ENCODE measurements around the gene PPP2R5C.
"Not testable (repeated sequence)": the region's sequence is repeated elsewhere in the genome, so short reads cannot be mapped to it uniquely, and the experiment has no call there.

PPP2R5C gene

DNA sequence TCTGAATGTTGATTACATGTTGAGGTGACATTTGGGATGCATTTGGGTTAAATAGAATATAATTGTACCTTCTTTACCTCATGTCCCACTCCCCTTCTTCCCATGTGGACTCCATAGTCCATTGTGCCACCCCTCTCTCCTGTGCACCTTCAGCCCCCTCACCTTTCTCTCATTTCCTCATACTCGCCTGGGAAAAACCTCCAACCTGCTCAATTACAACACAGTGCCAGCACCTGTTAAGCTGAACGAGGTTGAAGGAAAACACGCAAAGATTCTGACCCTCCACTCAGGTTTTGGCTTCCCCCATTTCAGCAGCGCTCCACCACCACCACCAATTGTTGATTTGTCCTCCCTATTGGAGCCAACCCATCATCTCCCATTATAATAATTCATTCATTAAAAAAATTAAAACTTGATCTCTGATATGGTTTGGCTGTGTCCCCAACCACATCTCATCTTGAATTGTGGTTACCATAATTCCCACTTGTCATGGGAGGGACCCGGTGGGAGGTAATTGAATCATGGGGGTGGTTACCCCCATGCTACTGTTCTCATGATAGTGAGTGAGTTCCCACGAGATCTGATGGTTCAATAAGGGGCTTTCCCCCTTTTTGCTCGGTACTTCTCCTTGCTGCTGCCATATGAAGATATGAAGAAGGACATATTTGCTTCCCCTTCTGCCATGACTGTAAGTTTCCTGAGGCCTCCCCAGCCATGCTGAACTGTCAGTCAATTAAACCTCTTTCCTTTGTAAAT, 33.7 kb upstream of the PPP2R5C start:
- no peak for DNase-seq

DNA sequence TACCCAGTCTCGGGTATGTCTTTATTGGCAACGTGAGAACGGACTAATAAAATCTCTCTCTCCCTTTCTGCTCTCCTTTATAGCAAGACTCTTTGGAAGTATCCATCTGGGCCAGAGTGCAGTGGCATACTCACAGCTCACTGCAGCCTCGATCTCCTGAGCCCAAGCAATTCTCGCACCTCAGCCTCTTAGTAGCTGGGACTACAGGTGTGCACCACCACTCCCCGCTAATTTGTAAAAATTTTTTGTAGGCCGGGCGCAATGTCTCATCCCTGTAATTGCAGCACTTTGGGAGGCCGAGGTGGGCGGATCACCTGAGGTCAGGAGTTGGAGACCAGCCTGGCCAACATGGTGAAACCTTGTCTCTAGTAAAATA, 33.2 kb upstream of the PPP2R5C start:
- no peak for DNase-seq

DNA sequence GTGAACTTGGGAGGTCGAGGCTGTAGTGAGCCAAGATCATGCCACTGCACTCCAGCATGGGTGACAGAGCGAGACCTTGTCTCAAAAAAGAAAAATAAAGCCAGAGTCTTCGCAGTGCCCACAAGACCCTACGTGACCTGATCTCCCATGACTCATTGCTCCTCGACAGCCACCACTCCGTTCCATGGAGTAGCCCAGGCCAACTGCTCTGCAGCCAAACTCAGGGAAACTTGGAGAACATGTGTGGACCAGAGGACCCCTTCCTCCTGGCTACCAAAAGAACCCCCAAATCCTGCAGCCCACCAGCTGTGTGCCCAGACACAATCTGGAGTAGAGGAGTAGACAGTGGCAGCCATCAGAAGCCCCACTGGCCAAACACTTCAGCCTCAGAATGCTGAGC, 32.1 kb upstream of the PPP2R5C start:
- DNase-seq = no peak

DNA sequence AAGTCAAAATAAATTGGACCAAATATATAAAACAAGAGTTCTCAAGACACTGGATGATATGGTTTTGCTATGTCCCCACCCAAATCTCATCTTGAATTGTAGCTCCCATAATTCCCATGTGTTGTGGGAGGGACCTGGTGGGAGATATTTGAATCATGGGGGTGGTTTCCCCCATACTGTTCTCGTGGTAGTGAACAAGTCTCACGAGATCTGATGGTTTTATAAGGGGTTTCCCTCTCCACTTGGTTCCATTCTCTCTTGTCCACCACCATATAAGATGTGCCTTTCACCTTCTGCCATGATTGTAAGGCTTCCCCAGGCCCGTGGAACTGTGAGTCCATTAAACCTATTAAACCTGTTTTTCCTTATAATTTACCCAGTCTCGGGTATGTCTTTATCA, 31.4 kb upstream of the PPP2R5C start:
- DNase-seq = not testable (repeated sequence)

DNA sequence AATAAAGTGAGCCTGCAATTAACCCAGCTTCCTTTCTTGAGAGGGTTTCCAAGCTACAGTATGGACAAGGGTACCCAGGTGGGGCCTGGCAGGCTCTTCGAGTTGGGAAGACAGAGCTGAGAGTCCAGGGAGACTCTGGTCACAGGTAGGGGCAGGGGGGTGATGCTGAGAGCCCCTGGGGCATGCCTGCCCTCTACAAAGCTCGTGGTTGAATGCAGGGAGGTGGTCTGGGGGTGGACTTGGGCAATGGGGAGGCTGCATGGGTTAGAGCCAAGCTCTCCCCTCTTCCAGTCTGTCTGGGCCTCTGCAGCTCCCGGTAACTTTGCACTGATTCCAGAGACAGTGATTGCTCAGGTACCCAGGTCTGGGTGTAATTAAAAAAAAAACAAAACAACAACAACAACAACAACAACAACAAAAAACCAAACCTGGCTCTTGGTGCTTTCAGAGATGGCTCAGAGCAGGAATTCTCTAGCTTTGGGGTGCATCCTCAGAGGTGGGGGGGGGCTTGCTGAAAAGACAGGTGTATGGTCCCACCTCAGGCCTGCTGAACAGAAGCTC, 30.8 kb upstream of the PPP2R5C start:
- DNase-seq = no peak

DNA sequence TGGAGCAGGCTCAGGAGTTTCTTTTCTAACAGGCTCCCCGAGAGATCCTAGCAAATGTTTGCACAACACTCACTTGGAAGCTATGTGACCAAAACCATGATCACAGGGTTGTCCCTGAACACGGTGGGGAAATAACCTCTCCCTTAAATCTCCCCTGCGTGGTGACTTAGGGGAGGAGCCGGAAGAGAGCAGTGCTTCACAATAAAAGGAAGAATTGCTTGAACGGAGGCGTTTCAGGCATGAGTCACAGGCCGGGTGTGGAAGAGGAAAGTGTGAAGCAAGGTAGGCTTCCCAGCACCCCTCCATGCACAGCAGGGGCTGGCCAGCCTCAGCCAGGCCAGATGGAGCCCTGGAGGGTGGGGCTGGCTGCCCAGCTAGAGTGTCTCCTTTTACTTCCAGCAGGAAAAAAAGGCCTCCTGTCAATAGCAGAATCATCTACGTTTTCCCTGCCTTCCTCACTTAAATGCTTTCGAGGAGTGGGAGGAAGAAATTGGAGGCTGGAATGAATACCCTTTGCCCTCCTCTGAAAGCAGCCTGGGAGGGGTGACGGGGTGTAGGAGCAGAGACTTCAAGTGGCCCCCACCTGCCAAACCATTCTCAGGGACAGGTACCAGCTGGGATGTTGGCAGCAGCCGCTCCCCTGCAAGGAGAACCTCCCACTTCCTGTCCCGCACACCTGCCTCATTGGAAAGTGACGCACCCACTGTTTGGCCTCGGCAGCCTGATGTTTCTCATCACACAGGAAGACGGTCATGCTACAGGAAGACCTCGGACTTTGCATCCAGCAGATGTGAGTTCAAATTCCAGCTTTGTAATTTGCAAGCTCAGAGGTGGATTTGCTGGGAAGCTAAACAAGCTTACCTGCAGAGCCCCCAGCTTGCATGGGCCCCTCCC, 30.1 kb upstream of the PPP2R5C start:
- peak in 1 of 2 experiments; percentile 62 for DNase-seq

DNA sequence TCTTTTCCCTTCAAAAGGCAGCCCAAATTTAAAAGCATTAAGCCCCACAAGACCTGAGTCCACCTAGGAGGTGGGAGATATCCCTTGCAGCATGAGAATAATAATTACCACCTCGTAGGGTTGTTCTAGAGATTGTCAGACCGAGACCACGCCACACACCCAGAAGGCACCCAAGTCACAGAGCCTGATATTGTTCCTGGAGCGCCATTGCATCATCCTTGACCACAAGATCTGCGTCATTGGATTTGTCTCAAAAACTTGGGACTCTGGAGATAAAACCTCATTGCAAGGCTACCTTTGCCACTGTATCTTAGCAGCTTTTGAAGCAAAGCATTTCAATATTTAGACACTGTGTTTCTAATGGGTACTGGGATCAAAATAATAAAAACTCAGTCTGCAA, 29.4 kb upstream of the PPP2R5C start:
- no peak for DNase-seq

DNA sequence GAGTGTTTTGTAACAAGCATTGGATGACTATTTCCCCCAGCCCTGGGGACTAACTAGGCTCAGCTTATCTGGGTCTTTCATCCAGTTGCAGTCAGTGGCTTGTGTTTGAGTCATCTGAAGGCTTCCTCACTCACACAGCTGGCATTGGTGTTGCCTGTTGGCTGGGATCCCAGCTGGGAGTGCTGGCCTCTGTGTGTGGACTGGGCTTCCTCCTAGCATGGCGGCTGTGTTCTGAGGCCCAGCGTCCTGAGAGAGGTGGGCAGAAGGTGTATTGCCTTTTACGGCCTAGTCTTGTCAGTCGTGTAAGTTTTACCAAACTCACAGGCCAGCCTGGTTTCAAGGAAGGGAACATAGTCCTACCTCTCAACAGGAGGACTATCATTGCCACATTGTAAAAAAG, 28.3 kb upstream of the PPP2R5C start:
- DNase-seq = no peak

DNA sequence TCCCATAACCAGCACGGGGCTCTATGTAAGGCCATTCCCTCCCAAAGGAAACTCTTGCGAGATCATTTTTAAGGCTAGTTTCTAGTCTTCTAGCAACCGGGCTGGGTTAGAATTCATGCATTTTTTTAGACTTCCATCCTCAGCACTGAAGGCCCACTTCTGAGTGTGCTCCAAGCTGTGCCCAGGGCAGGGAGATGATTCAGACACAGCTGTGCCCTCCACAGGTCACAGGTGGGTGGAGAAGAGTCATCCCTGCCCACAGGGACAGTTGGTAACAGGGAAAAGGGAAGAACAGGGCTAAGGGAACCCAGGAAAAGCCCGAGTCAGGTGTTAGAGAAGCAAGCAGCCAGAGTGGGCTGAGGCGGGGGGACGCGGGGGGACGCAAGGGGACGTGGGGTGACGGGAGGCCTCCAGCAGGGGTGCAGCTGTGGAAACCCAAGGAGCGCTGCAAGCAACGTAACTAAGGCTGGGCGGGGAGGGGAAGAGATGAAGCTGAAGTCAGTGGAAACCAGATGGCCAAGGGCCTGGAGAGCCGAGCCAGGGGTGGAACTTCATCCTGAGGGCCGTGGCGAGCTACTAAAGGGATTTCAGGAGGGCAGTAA, 27.2 kb upstream of the PPP2R5C start:
- no peak for DNase-seq

DNA sequence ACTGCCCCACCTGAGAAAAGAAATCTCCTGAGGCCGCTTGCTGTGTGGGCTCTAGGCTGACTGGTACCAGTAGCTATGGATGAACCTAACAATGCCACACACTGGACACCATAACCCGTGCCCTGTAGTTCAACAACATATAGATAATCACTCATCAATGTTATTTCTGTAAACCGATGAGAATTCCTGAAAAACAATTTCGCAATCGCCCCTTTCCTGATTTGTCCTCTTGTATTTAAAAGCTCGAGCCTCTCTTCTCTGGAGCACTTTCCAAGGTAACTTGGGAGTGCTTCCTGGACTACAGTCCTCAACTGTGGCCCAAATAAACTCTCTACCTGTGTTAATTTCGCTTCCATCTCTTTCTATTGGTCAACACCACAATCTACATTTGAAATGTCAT, 26.1 kb upstream of the PPP2R5C start:
- DNase-seq = no peak

DNA sequence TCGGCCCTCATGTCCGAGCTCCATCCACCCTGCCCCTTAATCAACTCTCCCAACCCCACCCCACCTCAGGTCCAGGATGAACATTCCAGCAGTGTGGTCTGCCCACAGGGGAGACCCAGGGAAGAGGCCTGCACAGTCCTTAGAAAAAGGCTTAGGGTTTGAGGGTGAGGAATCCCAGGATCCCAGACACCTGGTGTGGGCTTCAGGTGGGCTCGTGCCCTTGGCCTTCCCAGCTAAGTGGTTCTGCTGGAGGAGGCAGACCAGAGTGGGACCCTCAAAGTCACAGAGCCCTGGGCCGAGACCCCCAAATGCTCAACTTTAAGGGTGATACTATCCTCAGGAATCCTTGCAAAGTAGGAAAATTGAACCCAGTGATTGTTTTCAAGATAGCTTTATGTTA, 25.4 kb upstream of the PPP2R5C start:
- no peak for DNase-seq

DNA sequence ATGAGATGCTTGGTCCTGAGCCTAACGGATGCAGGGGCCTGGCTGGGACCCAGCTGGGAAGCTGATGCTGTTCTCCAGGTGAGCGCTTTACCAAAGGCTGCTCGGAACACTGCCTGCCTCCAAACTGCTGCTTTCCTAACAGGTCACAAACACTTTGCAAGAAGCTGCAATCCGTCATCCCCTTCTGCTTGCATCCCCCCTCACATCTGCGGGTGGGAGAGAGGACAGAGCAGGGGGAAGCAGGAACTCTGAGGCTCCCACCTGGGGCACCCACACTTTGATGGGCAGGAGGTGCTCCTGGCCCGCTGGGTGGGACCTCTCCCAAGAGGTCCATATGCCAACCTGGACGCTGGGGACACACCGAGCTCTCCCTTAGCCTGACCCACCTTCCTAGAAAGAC, 24.9 kb upstream of the PPP2R5C start:
- DNase-seq = no peak

DNA sequence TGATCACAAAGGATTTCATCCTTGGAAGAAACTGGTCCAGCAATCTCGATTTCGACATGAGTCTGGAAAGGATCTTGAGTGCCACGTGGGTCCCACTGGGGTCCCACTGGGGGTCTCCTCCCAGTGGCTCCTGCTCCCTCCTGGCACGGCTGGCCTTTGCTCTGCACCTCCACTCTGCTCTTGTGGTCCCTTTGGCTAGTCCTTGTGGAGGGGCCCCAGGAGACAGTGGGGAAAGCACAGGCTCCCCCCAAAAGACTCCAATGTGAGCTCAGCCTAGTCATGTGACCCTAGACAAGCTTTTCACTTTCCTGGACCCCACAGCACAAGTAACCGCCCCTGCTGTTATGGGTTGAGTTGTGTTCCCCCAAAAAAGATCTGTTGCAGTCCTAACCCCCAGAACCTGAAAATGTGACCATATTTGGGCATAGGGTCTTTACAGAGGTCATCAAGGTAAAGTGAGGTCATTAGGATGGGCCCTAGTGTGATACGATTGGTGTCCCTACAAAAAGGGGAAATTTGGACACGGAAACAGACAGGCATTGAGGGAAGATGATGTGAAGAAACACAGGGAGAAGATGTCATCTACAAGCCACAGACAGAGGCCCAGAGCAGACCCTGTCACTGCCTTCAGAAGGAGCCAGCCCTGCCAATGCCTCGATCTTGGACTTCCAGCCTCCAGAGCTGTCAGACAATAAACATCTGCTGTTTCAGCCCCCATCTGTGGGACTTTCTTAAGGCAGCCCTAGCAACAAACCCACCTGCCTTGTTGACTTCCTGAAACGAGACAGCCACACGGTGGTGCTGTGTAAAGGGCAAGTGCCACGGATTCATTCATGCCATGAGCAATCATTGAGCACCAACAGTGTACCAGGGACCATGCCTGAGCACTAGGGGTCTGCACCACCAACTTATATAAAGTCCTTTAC, 23.8 kb upstream of the PPP2R5C start:
- no peak for DNase-seq

DNA sequence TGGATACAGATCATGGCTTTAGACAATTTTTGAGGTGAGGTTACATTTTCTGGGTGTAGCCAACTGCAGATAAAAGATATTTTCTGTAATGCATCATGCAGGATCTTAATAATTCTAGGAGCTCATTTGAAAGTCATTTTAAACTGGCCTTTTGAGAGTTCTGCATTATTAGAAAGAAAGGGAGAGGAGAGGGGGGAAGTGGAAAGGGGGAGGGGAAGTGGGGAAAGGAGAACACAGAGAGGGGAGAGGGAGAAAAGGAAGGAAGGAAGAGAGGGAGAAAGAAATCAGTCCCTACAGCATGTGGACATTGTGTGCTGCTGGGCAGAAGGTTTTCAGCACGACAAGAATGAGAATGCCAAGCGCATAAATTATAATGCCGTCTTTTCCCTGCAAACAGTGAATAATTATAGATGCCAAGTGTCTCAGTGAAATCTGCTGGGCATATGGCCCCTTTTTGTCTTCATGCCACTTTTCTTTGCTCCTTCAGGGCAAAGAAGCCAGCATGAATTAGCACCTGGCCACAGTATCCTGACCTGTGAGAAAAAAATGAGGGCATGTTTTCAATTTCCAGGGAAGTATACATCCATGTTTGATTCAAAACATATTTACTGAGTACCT, 22.7 kb upstream of the PPP2R5C start:
- no peak for DNase-seq

DNA sequence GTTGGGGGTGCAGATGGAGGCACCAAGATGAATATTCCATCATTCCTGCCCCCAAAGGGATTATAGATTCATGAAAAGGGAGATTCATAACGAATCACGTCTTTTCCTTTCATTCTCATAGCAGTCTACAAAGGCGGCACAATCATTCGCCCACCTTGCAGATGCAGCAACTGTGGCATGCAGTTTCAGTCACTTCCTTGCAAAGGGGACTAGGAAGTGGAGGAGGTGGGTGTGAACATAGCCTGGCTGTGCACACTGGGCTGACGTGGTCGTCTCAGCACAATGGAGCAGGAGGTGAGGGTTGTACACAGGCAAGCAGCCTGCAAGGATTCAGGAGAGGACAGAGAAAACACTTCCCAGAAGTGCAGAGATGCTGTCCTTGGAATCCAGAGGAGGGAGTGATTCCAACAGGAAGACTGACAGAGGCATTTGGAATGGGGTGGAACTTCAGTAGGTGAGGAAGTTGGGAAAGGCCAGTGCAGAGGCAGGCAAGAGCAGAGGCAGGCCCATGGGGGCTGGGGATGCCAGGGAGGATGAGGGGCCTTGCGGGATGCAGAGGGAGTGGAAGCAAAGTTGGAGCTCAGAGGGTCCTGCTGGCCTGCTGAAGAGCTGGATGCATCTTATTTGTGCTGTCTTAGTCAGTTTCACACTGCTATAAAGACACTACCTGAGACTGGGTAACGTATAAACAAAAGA, 21.9 kb upstream of the PPP2R5C start:
- DNase-seq = no peak

DNA sequence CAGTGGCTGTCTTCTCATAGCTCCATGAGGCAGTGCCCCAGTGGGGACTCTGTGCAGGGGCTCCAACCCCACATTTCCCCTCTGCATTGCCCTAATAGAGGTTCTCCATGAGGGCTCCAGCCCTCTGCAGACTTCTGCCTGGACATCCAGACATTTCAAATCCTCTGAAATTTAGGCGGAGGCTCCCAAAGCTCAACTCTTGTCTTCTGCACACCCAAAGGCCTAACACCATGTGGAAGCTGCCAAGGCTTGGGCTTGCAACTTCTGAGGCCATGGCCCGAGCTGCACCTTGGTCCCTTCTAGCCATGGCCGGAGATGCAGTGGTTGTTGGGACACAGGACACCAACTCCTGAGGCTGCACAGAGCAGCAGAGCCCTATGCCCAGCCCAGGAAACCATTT, 20.5 kb upstream of the PPP2R5C start:
- no peak for DNase-seq

DNA sequence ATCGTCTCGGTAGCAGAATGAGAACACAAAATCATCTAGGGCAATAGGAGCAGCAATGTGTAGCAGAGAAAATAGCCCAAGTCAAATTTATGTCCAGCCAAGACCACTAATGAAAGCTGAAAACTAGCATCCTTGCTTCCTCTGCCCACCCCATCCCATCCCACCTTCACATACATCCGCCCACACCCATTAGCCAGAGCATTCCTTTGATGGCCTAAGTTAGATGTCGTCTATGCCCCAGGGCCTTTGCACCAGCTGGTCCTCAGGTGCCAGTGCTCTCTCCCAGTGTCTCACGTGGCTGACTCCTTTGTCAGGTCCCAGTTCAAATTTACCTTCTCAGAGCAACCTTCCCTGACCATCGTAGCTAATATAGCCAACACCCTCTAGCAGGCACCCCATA, 17.8 kb upstream of the PPP2R5C start:
- no peak for DNase-seq

DNA sequence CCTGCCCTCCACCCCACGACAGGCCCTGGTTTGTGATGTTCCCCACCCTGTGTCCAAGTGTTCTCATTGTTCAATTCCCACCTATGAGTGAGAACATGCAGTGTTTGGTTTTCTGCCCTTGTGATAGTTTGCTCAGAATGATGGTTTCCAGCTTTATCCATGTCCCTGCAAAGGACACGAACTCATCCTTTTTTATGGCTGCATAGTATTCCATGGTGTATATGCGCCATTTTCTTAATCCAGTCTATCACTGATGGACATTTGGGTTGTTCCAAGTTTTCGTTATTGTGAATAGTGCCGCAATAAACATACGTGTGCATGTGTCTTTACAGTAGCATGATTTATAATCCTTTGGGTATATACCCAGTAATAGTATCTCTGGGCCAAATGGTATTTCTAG, 17.1 kb upstream of the PPP2R5C start:
- not testable (repeated sequence) for DNase-seq

DNA sequence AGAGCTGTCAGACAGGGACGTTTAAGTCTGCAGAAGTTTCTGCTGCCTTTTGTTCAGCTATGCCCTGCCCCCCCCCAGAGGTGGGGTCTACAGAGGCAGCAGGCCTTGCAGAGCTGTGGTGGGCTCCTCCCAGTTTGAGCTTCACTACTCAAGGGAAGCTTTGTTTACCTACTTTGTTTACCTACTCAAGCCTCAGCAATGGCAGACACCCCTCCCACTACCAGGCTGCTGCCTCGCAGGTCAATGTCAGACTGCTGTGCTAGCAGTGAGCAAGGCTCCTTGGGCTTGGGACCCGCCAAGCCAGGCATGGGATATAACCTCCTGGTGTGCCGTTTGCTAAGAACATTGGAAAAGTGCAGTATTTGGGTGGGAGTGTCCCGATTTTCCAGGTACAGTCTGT, 11.8 kb upstream of the PPP2R5C start:
- DNase-seq = not testable (repeated sequence)

DNA sequence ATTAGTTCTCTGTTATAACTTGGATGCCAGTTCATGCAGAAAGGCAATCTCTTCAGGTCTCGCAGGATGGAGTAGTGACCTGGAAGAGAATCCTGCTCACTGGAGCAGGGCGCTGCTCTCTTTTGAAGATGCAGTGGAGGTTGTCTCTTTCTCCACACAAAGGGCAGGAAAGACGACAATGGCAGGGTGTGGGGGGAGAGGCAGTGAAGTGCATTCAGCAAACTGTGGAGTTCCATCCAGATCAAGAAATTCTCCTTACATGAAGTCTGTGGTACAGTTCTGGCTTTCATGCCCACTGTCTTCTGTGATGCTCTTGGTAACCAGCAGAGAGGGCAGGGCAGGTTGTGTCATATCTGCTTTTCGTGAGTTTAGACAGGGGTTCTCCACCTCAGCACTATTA, 6.6 kb upstream of the PPP2R5C start:
- no peak for DNase-seq

DNA sequence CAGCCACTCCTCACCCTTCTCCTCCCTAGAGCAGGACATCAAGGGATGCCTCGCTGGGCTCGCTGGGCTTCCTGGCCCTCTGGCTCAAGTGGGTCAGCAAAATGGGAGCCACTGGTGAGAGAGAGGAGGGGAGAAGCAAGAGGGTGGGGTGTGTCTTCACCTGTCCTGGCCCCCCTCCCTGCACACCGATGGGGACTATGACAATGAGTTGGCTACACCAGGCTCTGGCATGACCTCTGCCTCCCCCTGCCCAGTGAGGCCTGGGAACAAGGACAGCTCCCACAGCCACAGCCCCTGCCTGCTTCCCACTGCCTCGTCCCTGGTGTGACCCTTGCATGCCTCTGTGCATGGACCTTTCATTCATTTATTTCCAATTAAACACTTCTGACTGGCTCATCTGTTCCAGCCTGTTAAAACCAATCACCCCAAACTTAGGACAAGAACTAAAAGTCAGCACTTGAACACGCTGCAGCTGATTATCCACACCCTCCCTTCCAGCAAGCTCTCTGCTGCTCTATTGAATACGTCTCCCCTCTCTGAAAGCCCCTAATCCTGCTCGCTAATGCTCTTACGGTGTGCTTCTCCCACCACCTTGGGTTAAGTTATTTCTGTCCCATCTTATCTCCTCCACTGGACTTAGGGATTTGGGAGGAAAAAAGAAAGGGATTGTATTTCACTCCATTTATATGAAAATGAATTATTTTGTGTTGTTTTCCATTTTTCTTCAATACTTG, 5.8 kb upstream of the PPP2R5C start:
- no peak for DNase-seq
